Measurements from ENCODE around the gene KIF2A. TPM values are rescaled to one million over a fixed set of nuclear protein-coding genes. Genes with fewer than 3 reads are reported as not detected.

Gene KIF2A
- total RNA-seq, 1 donor from 2014 or later, result 285 TPM

- Mint-ChIP-seq H3K9me3 (no peaks in the 10 kb centered on the region), H3K27me3 (ENCODE audit: low read depth) (no peaks in the 10 kb centered on the region), H3K27ac (peak overlapping the region; percentile 62), H3K4me1 (ENCODE audit: low read depth) (peaks cover 72% of the 10 kb centered on the region), H3K4me3 (ENCODE audit: low read depth) (peak overlapping the region; percentile 38), H3K36me3 (ENCODE audit: low read depth) (peaks cover 58% of the 10 kb centered on the region)
- intact Hi-C loops (cut with micrococcal nuclease), result no loop called here
- DNase-seq (ENCODE audit: low spot score), result no peak
Observed at GRCh38 chr5:62315376-62316175, 9.6 kb downstream of the KIF2A start.

- no peak for DNase-seq (ENCODE audit: low spot score)
- Mint-ChIP-seq H3K4me3 (ENCODE audit: low read depth) (no peak overlapping the region), H3K27me3 (ENCODE audit: low read depth) (no peaks in the 10 kb centered on the region), H3K27ac (no peak overlapping the region), H3K4me1 (ENCODE audit: low read depth) (peaks cover 68% of the 10 kb centered on the region), H3K36me3 (ENCODE audit: low read depth) (peaks cover 57% of the 10 kb centered on the region), H3K9me3 (no peaks in the 10 kb centered on the region)
- intact Hi-C loops (cut with micrococcal nuclease), result no loop called here
Observed at GRCh38 chr5:62316176-62316502, 10.1 kb downstream of the KIF2A start.

- Mint-ChIP-seq H3K9me3 (no peaks in the 10 kb centered on the region), H3K4me3 (ENCODE audit: low read depth) (no peak overlapping the region), H3K36me3 (ENCODE audit: low read depth) (peaks cover 56% of the 10 kb centered on the region), H3K27me3 (ENCODE audit: low read depth) (no peaks in the 10 kb centered on the region), H3K4me1 (ENCODE audit: low read depth) (peaks cover 62% of the 10 kb centered on the region), H3K27ac (no peak overlapping the region)
- intact Hi-C loops (cut with micrococcal nuclease), result no loop called here
- no peak for DNase-seq (ENCODE audit: low spot score)
Observed at GRCh38 chr5:62317810-62318209, 11.8 kb downstream of the KIF2A start.

- no peaks in the 10 kb centered on the region for H3K27me3 Mint-ChIP-seq (ENCODE audit: low read depth)
- H3K27ac Mint-ChIP-seq, result peak overlapping the region; percentile 34
- no peak for DNase-seq (ENCODE audit: low spot score)
- no peaks in the 10 kb centered on the region for H3K9me3 Mint-ChIP-seq
- peaks cover 54% of the 10 kb centered on the region for H3K4me1 Mint-ChIP-seq (ENCODE audit: low read depth)
- intact Hi-C loops (cut with micrococcal nuclease), result no loop called here
- H3K4me3 Mint-ChIP-seq (ENCODE audit: low read depth), result no peak overlapping the region
- peaks cover 64% of the 10 kb centered on the region for H3K36me3 Mint-ChIP-seq (ENCODE audit: low read depth)
Observed at GRCh38 chr5:62322484-62322883, 16.5 kb downstream of the KIF2A start.

GRCh38 chr5:62326302-62326701, 20.3 kb downstream of the KIF2A start:
- H3K36me3 Mint-ChIP-seq (ENCODE audit: low read depth), result peaks cover 54% of the 10 kb centered on the region
- peak overlapping the region; percentile 68 for H3K27ac Mint-ChIP-seq
- no peaks in the 10 kb centered on the region for H3K9me3 Mint-ChIP-seq
- H3K27me3 Mint-ChIP-seq (ENCODE audit: low read depth), result no peaks in the 10 kb centered on the region
- no peak for DNase-seq (ENCODE audit: low spot score)
- intact Hi-C loops (cut with micrococcal nuclease), result loop anchor here (2.0 kb wide), 1 partner anchor 14 kb away; no protein-coding TSS in a partner anchor
- peaks cover 56% of the 10 kb centered on the region for H3K4me1 Mint-ChIP-seq (ENCODE audit: low read depth)
- H3K4me3 Mint-ChIP-seq (ENCODE audit: low read depth), result no peak overlapping the region

GRCh38 chr5:62326702-62327101, 20.7 kb downstream of the KIF2A start:
- H3K4me1 Mint-ChIP-seq (ENCODE audit: low read depth), result peaks cover 52% of the 10 kb centered on the region
- no peaks in the 10 kb centered on the region for H3K9me3 Mint-ChIP-seq
- no peaks in the 10 kb centered on the region for H3K27me3 Mint-ChIP-seq (ENCODE audit: low read depth)
- H3K4me3 Mint-ChIP-seq (ENCODE audit: low read depth), result no peak overlapping the region
- no peak for DNase-seq (ENCODE audit: low spot score)
- H3K36me3 Mint-ChIP-seq (ENCODE audit: low read depth), result peaks cover 50% of the 10 kb centered on the region
- intact Hi-C loops (cut with micrococcal nuclease), result loop anchor here (2.0 kb wide), 1 partner anchor 14 kb away; no protein-coding TSS in a partner anchor
- H3K27ac Mint-ChIP-seq, result peak overlapping the region; percentile 68

GRCh38 chr5:62327138-62328053, 21.4 kb downstream of the KIF2A start:
- peaks cover 43% of the 10 kb centered on the region for H3K36me3 Mint-ChIP-seq (ENCODE audit: low read depth)
- H3K4me3 Mint-ChIP-seq (ENCODE audit: low read depth), result no peak overlapping the region
- no peak for DNase-seq (ENCODE audit: low spot score)
- peak overlapping the region; percentile 62 for H3K27ac Mint-ChIP-seq
- intact Hi-C loops (cut with micrococcal nuclease), result loop anchor here (2.0 kb wide), 2 partner anchors 13 to 15 kb away; no protein-coding TSS in a partner anchor
- H3K4me1 Mint-ChIP-seq (ENCODE audit: low read depth), result peaks cover 52% of the 10 kb centered on the region
- H3K9me3 Mint-ChIP-seq, result no peaks in the 10 kb centered on the region
- H3K27me3 Mint-ChIP-seq (ENCODE audit: low read depth), result no peaks in the 10 kb centered on the region

- H3K27ac Mint-ChIP-seq, result peak overlapping the region; percentile 27
- no peaks in the 10 kb centered on the region for H3K9me3 Mint-ChIP-seq
- peaks cover 63% of the 10 kb centered on the region for H3K4me1 Mint-ChIP-seq (ENCODE audit: low read depth)
- no peak overlapping the region for H3K4me3 Mint-ChIP-seq (ENCODE audit: low read depth)
- no peak for DNase-seq (ENCODE audit: low spot score)
- intact Hi-C loops (cut with micrococcal nuclease), result loop anchor here (2.0 kb wide), 1 partner anchor 16 kb away; no protein-coding TSS in a partner anchor
- no peaks in the 10 kb centered on the region for H3K27me3 Mint-ChIP-seq (ENCODE audit: low read depth)
- H3K36me3 Mint-ChIP-seq (ENCODE audit: low read depth), result peaks cover 49% of the 10 kb centered on the region
Observed at GRCh38 chr5:62328772-62329491, 22.9 kb downstream of the KIF2A start.

GRCh38 chr5:62330302-62330701, 24.3 kb downstream of the KIF2A start:
- Mint-ChIP-seq H3K9me3 (no peaks in the 10 kb centered on the region), H3K36me3 (ENCODE audit: low read depth) (peaks cover 51% of the 10 kb centered on the region), H3K27me3 (ENCODE audit: low read depth) (no peaks in the 10 kb centered on the region), H3K4me1 (ENCODE audit: low read depth) (peaks cover 64% of the 10 kb centered on the region), H3K27ac (peak overlapping the region; percentile 28), H3K4me3 (ENCODE audit: low read depth) (no peak overlapping the region)
- intact Hi-C loops (cut with micrococcal nuclease), result no loop called here
- no peak for DNase-seq (ENCODE audit: low spot score)

- Mint-ChIP-seq H3K4me3 (ENCODE audit: low read depth) (no peak overlapping the region), H3K9me3 (no peaks in the 10 kb centered on the region), H3K27me3 (ENCODE audit: low read depth) (no peaks in the 10 kb centered on the region), H3K4me1 (ENCODE audit: low read depth) (peaks cover 62% of the 10 kb centered on the region), H3K36me3 (ENCODE audit: low read depth) (peaks cover 46% of the 10 kb centered on the region), H3K27ac (no peak overlapping the region)
- DNase-seq (ENCODE audit: low spot score), result no peak
- intact Hi-C loops (cut with micrococcal nuclease), result no loop called here
Observed at GRCh38 chr5:62331921-62332320, 25.9 kb downstream of the KIF2A start.

GRCh38 chr5:62333250-62333794, 27.3 kb downstream of the KIF2A start:
- no peak for DNase-seq (ENCODE audit: low spot score)
- peaks cover 55% of the 10 kb centered on the region for H3K4me1 Mint-ChIP-seq (ENCODE audit: low read depth)
- no peak overlapping the region for H3K27ac Mint-ChIP-seq
- H3K36me3 Mint-ChIP-seq (ENCODE audit: low read depth), result peaks cover 40% of the 10 kb centered on the region
- H3K27me3 Mint-ChIP-seq (ENCODE audit: low read depth), result no peaks in the 10 kb centered on the region
- no peaks in the 10 kb centered on the region for H3K9me3 Mint-ChIP-seq
- intact Hi-C loops (cut with micrococcal nuclease), result no loop called here
- H3K4me3 Mint-ChIP-seq (ENCODE audit: low read depth), result no peak overlapping the region

GRCh38 chr5:62334082-62334481, 28.1 kb downstream of the KIF2A start:
- Mint-ChIP-seq H3K9me3 (no peaks in the 10 kb centered on the region), H3K27me3 (ENCODE audit: low read depth) (no peaks in the 10 kb centered on the region), H3K4me3 (ENCODE audit: low read depth) (no peak overlapping the region), H3K4me1 (ENCODE audit: low read depth) (peaks cover 54% of the 10 kb centered on the region), H3K27ac (peak overlapping the region; percentile 74), H3K36me3 (ENCODE audit: low read depth) (peaks cover 42% of the 10 kb centered on the region)
- intact Hi-C loops (cut with micrococcal nuclease), result no loop called here
- no peak for DNase-seq (ENCODE audit: low spot score)

All from activated T-helper 2 cell treated with anti-CD3 and anti-CD28 coated beads, Interferon-gamma antibody, Interleukin-2, Interleukin-4, amounts not matched to agents 10 μg/mL and 5 μg/mL and 100 μg/mL, durations not matched to agents 14 hours and 24 hours and 36 hours (primary cell).